Activated CD4-positive, CD25-positive, alpha-beta regulatory T cell treated with anti-CD3 and anti-CD28 coated beads, Interleukin-2, amount 50 U/mL, for 72 hours (primary cell): ENCODE data around the gene FAM171A2.
A peak's percentile ranks its signal among the peaks of the same experiment; 100 is the strongest.

Experiments used
- DNase-seq: peaks from one replicate; pipeline ENCODE4 v3.0.0; 2021

The FAM171A2 gene

DNA sequence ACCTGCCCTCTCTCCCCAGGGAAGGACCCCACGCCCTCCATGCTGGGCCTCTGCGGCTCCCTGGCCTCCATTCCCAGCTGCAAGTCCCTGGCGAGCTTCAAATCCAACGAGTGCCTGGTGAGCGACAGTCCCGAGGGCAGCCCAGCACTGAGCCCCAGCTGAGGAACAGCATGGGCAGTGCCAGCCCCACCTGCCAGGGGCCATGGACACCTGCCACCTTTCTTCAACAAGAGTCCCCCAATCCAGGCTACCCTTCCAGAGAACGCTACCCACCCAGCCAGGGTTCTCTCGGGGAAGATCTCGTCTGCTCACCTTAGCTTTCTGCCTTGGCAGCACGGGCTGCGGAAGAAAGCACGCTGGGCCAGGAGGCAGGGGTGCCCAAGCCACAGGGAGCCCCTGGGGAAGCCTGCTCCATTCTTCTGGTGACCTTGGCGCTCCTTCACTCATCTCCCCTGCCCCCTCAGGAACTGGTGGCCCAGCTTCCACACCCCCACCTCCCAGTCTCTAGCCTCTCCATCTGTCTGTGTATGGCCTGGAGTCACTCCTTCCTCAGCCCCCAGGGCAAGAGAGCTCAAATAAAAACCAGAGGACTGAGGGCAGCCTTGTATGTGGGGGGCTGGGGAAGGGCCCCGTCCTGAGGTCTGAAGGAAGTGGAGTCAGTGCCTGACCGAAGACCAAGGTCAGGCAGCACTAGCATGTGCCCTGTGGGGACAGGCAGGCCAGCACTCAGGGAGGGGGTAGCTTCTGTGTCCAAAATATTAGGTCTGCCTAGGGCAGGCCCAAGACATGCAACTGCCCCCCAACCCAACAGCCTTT is 45.4 kb downstream of the FAM171A2 start:
- DNase-seq, result no peak

DNA sequence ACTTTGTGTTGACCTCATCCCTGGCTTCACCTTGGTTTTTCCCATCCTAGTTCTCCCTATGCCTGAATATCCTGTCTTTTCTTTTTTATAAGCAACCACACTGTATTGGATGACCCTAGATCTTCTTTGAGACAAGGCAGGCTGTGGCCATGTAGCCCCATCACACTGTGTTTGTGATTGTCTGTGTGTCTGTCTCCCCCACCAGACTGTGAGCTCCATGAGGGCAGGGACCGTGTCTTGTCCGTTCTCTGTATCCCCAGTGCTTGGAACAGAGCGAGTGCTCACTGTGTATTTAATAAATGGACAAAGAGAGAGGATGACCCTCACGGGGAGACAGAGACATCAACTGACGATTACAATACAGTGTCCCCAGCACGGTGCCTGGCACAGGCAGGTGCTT is 46.1 kb downstream of the FAM171A2 start:
- DNase-seq, result no peak

DNA sequence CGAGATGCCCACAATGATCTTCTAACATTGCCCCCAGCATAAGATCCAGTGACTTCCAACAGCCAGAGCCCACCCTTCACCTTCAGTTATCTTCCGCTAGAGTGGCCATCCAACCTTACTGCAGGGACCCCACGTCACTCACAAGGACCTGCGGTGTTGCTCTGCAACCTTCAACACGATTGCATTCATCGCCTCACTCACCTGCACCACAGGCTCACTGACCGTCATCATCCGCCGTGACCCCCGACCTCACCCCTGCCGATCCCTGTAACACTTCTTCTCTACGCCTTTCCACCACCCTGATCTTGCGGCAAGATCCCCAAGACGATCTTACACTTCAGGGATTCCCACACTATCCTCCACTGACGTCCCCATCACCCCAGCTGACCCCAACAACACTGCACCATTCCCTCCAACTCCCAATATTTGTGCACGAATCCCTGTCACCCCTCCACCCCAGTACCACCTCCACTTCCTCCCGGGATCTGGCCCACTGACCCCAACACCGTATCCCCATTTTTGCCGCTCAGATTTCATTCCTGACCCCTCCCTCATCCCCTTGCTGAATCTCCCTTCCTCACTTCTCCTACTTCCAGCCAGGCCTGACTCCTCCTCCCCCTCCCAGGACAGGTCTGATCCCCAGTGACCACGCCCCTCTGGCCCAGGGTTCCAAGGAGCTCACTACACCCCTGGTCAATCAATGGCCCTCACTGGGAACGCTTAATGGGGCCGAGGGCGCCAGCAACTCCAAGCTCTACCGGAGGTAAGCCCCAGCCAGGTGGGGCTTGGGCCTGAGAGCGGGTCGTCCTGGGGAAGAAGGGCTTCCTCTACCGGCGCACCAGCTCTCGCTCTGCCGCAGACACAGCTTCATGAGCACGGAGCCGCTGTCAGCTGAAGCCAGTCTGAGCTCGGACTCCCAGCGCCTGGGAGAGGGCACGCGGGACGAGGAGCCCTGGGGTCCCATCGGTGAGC is 47.6 kb downstream of the FAM171A2 start:
- no peak for DNase-seq

GRCh38 chr17:44314869-44315661 is 48.6 kb downstream of the FAM171A2 start:
- DNase-seq, result no peak

GRCh38 chr17:44314524-44314868 is 49.2 kb downstream of the FAM171A2 start:
- DNase-seq, result no peak

DNA sequence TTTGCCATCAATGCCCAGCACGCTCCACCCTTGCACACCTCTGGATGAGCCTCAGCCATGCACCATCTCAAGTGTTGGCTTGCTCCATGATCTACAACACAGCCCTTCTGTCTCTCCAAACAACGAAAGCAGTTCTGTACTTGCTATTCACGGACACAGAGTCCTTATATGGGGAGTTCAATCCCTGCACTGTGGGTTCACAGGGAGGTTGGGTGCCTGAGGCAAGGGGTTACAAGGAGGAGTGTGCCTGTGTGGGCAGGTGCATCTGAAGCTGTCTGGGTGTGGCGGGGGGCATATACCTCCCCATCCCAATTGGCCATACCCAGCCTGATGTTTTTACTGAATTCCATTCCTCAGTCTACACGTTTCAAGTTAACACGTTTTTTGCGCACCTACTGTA is 49.6 kb downstream of the FAM171A2 start:
- DNase-seq, result no peak

GRCh38 chr17:44312396-44313104 is 51.1 kb downstream of the FAM171A2 start:
- DNase-seq, result no peak

DNA sequence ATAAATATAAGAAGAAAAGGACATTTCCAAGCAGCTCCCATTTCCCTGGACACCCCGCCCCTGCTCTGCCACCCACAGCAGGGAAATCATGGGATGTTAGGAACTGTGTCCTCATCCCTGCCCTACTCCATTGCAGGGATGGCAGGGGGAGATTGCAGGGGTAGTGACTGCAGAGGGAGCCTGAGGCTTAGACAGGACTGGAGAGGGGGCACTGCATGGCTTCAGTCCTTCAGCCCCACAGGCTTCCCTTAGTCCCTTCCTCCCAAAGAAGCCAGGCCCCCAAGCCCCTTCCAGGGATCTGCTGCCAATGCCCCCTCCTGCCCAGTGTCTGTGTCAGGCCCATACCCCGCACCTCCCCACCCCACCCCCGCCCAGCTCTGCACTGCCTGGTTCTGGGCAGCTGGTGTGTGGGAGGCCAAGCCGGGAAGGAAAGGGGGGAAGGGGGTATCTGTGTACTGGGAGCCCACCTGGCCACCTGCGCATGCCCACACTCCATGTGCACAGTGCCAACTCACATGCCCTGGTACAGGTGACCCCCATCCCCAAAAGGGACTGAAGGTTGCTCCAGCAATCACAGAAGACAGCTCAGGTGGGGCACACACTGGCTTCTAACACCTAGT is 52.0 kb downstream of the FAM171A2 start:
- no peak for DNase-seq

DNA sequence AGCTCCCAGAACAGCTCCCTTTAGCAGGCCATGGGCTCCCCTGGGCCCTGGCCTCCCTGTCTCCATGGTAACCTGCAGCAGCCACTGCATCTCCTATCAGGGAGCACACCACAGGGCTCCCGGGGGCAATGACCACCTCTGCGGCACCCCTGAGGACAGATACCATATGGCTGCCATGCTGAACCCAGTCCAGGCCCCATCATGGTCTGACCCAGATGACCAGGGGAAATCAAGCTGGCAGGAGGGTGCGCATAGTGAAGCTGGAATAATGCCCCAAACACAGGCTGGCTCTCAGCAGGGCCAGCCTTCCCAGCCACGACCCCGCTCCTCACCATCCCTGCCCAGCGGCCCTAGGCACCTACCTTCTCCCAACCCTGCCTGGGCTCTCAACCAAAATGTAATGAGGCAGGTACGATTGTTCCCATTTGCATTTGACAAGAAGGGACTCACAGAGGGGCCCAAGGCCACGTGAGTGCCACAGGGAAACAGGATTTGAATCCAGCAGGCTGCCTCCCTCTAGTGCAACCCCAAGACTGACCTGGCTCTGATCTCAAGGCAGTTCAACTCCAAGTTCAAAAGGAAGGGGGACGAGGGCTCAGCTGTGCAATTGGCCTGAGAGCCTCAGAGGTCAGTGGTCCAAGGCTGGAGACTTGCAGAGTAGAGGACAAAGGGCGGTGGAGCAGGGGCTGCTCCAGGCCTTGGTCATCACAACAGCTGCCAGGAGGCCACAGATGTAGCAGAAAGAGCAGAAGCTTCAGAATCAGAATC is 52.9 kb downstream of the FAM171A2 start:
- no peak for DNase-seq

- no peak for DNase-seq
Observed at GRCh38 chr17:44310188-44310587, 53.5 kb downstream of the FAM171A2 start.

- DNase-seq, result no peak
Observed at GRCh38 chr17:44309472-44309871, 54.2 kb downstream of the FAM171A2 start.

DNA sequence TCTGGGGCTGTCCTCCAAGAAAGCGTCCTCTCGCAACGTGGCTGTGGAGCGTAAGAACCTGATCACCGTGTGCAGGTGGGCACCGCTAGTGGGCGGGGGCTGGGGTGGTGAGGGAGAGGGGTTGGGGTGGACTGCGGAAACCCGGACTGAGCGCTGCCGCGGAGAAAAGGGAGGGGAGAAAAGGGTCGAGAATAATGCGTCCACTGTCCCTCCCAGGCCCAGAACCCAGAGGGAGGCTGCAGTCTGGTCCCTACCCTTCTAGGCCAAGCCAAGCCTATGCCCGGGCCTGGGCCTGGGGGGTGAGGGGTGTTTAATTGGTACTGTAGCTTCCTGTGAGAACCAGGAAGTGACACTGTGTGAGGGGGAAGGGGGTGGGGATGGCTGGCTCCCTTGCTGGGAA is 54.8 kb downstream of the FAM171A2 start:
- no peak for DNase-seq

- DNase-seq, result peak; percentile 80
Observed at GRCh38 chr17:44308320-44308818, 55.3 kb downstream of the FAM171A2 start, which contains the start of gene RUNDC3A. RUNDC3A (plus strand) TSS chr17:44308601; CDS start chr17:44308833, 232 bp downstream.

DNA sequence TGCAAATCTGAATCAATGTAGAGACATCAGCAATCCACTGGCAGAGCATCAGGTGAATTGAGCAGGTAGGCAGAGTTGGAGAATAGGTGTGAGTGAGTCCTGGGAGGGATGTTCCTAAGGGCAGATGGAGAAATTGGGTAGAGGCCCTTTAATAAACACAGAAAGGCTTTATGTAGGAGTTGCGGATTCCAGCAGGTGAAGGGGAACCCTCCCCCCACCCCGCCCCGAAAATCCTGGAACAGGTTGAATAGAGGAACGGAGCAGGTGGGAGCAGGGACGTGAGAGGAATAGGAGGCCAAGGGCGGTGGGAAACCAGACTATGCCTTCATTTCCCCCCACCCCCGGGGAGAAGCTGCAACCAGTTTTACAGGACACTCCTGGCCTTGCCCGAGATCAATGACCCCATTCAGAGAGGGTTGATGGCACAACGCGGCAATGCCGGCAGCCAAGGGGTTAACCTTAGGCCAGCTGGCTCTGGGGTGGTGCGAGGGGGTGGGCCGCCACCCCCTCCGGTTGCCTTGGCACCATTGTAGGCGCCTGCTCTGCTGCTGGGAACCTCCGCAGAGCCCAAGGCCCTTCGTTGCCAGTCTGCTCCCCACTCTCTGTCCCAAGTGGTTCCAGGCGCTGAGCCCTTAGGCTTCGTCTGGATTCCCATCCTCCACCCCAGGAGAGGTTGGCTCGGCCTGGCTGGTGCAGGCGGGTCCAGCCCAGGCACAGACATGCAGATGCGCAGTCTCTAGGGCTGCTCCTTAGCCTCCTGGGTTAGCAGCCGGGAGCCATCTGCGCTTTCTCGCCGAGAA is 56.1 kb downstream of the FAM171A2 start:
- DNase-seq, result no peak

GRCh38 chr17:44304651-44305050 is 59.0 kb downstream of the FAM171A2 start:
- DNase-seq, result no peak
